NT2/D1 (cell line): Measurements from ENCODE around the gene TMIE.

Experiments
- DNase-seq: peaks from one replicate; pipeline ENCODE4 v3.0.0-alpha.2; 2011; ENCODE audit warnings: low read depth, low spot score
- H3K27me3 ChIP-seq: 2 replicates; pipeline ENCODE4 v1.6.0; 2011; ENCODE audit warnings: mild to moderate bottlenecking; ENCODE audit not compliant: insufficient read length, insufficient read depth
- H3K36me3 ChIP-seq: 2 replicates; pipeline ENCODE4 v1.6.1; 2011; ENCODE audit warnings: mild to moderate bottlenecking, low read length, mixed read lengths; ENCODE audit not compliant: insufficient read depth, insufficient read length
- H3K4me1 ChIP-seq: 2 replicates; pipeline ENCODE4 v1.5.1; 2011; ENCODE audit not compliant: insufficient read depth, insufficient read length
- H3K4me3 ChIP-seq: 2 replicates; pipeline ENCODE4 v1.5.1; 2011; ENCODE audit warnings: low read depth; ENCODE audit not compliant: insufficient read length
- H3K9ac ChIP-seq: 2 replicates; pipeline ENCODE4 v1.6.0; 2011; ENCODE audit warnings: low read depth; ENCODE audit not compliant: insufficient read length
- H3K9me3 ChIP-seq: 2 replicates; pipeline ENCODE4 v1.5.1; 2011; ENCODE audit warnings: mild to moderate bottlenecking, low read length; ENCODE audit not compliant: insufficient read depth
- SUZ12 ChIP-seq: IDR thresholded peaks from 2 replicates; pipeline ENCODE4 v1.6.1; 2011; ENCODE audit not compliant: insufficient read length, insufficient read depth; ENCODE audit errors: extremely low read depth
- YY1 ChIP-seq: IDR thresholded peaks from 2 replicates; pipeline ENCODE4 v1.6.1; 2011; ENCODE audit not compliant: insufficient read length, insufficient read depth
- ZNF274 ChIP-seq: IDR thresholded peaks from 2 replicates; pipeline ENCODE4 v1.6.1; 2011; ENCODE audit warnings: mild to moderate bottlenecking, low read depth, low read length

The TMIE gene

DNA sequence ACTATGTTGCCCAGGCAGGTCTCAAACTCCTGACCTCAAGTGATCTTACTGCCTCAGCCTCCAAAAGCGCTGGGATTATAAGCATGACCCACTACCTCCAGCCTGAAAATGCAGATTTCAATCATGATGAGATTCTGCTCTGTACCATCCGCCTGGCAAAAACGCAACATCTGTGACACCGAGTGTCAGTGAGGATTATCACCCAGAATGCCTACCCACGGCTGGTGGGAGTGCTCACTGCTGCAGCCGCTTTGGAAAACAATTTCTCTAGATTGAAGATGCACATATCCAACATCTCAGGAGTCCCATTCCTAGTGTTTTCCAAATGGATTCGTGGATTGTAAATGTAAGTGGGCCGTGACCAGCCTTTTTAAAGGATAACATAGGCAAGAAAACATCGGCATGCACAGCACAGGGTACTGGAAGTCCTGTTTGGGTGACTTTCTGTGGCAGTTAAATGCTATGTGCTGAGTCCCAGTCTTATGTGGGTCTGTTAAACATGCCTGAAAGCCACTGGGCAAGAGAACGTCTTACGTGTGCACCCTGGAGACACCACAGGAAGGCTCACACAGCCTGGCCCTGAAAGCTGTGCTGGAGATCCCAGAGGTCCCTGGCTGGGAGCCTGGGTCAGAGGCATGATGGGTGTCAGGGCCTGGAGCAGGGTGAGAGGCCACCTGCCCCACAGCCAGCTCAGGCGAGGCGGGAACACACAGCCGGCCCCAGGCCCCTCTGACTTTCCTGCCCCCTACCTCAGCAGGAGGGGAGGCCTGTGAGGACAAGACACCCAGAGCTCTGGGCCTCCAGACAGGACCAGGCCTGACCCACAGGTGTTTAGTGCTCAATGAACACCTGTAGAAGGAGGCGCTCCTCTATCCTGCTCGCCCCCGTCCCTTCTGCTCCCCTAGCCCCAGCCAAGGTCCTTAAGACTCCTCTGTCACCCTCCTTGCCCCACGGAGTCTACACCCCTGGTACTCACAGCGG, 15.6 kb downstream of the TMIE start:
- no peaks in the 10 kb centered on the region for H3K9me3 ChIP-seq

DNA sequence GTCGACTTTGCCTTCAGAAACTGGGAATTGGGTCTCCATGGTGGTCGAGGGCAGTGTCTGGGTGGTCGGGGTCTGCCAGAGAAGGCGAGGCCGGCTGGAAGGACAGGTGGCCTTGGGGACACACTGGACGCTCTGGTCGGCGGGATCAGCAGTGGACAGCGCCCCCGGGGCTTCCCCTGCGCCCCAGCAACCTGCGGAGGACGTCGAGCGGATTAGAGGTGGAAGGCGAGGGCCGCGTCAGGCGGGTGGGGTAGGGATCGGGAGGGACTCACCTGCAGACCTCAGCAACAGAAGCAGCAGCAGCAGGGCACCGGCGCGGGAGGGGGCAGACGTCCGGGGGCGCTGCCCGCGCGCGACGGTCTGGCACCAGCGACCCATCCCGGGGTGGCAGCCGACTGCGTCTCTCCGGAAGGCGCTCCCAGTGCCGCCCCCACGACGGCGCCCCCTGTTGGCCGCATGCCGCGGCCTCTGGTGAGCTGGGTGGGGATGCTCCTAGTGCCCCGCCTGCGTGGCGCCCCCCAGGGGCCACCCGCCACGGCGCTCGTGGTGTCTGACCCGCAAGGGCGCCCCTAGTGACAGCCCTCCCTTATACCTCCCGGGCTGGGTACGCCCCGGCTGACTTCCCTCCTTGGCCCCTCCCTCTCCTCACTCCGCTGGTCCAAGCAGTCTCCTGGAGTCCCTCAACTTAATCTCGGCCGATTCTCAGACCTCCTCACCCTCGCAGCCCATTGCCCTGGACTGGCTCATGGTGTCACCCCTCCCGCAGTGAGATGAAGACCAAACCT, 16.4 kb downstream of the TMIE start, which contains the start of gene PRSS50:
Gene PRSS50 (minus strand): TSS at position 423 of the 785 bp plus-strand sequence. CDS start 45 bp downstream, at position 378.
- DNase-seq: peak; percentile 49
- Histone ChIP-seq H3K9ac (no peak within 1 kb of the TSS), H3K27me3 (no peaks in the 10 kb centered on the region), H3K4me3 (no peak within 1 kb of the TSS), H3K9me3 (no peaks in the 10 kb centered on the region), H3K4me1 (peaks cover 16% of the 10 kb centered on the region), H3K36me3 (no peaks in the 10 kb centered on the region)
- no peak for TF ChIP-seq SUZ12
- TF ChIP-seq ZNF274: no peak
- no peak for TF ChIP-seq YY1

More for the DNA sequence above, 15.6 kb downstream of the TMIE start:
- no peak for DNase-seq
- Histone ChIP-seq H3K27me3 (no peaks in the 10 kb centered on the region), H3K4me1 (peaks cover 16% of the 10 kb centered on the region), H3K9ac (no peak overlapping the region), H3K4me3 (no peak overlapping the region), H3K36me3 (no peaks in the 10 kb centered on the region)
- TF ChIP-seq YY1 (no peak), SUZ12 (no peak), ZNF274 (no peak)

DNA sequence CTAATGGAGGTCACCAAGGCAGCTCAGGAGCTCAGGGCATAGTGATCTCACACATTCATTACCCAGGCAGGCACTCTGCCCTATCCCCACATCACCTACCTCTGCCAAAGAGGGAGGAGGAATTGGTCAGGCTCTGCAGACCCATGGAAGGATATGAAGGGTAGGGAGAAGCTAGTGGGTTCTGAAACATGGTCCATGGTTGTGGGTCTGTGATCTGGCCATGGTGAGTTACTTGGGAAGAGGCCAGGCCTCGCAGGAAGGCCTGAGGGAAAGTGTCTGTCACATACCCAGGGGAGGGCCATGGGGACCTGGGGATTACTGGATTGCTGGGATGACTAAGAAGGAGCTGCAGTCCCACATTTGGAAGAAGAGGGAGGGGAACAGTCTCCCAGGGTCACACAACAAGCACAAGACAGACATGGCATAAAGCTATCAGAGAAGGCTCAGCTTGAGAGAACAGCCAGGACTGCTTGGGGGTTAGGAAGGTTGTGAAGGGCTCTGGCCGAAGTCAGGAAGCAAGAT, 17.9 kb downstream of the TMIE start:
- no peak overlapping the region for H3K9ac ChIP-seq
- no peaks in the 10 kb centered on the region for H3K36me3 ChIP-seq
- no peaks in the 10 kb centered on the region for H3K27me3 ChIP-seq
- no peak for DNase-seq
- TF ChIP-seq SUZ12 (no peak), YY1 (no peak), ZNF274 (no peak)
- H3K4me3 ChIP-seq: no peak overlapping the region
- no peaks in the 10 kb centered on the region for H3K9me3 ChIP-seq
- peaks cover 11% of the 10 kb centered on the region for H3K4me1 ChIP-seq

DNA sequence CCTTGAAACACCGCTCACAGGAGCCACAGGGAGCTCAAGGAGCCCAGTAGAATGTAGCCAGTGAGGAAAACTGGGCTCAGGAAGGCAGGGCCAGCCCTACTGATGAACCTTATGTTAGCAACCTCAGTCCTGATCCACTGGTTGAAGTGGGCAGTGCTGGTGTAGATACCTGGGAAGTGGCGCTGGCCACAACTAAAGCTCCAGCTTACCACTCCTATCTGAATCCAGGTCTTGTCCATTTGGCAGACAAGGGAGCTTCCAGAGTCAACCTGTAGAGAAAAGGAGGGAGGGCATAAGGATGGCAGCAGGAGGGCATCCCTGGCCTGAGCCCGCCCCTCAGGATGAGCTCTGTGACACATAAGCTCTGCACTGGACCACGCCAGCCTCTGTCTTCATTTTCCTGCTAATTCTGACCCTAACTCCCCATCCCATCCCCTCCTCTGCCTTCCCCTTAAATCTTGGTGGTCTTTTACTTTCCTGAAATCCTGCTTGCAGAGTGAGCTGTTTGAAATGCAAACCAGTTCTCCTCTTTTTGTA, 18.6 kb downstream of the TMIE start:
- Histone ChIP-seq H3K36me3 (no peaks in the 10 kb centered on the region), H3K27me3 (no peaks in the 10 kb centered on the region), H3K9ac (no peak overlapping the region), H3K9me3 (no peaks in the 10 kb centered on the region), H3K4me1 (peaks cover 9% of the 10 kb centered on the region), H3K4me3 (no peak overlapping the region)
- no peak for TF ChIP-seq SUZ12
- no peak for TF ChIP-seq ZNF274
- TF ChIP-seq YY1: no peak
- DNase-seq: no peak

DNA sequence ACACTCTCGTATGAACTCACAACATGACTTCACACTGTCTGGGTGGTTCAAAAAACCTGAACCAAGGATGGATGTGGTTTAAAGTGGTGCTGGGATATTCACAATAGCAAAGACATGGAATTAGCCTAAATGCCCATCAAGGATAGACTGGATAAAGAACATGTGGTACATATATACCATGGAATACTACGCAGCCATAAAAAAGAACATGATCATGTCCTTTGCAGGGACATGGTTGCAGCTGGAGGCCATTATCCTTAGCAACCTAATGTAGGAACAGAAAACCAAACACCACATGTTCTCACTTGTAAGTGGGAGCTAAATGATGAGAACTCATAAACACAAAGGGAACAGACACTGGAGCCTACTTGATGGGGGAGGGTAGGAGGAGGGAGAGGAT, 19.8 kb downstream of the TMIE start:
- DNase-seq: no peak
- TF ChIP-seq YY1: no peak
- no peak for TF ChIP-seq SUZ12
- no peak for TF ChIP-seq ZNF274
- H3K27me3 ChIP-seq: no peaks in the 10 kb centered on the region
- no peaks in the 10 kb centered on the region for H3K9me3 ChIP-seq
- H3K36me3 ChIP-seq: no peaks in the 10 kb centered on the region
- no peak overlapping the region for H3K4me3 ChIP-seq
- H3K4me1 ChIP-seq: peaks cover 9% of the 10 kb centered on the region
- H3K9ac ChIP-seq: no peak overlapping the region

- TF ChIP-seq ZNF274 (no peak), YY1 (no peak), SUZ12 (no peak)
- Histone ChIP-seq H3K9me3 (no peaks in the 10 kb centered on the region), H3K4me1 (peaks cover 9% of the 10 kb centered on the region), H3K27me3 (no peaks in the 10 kb centered on the region), H3K36me3 (no peaks in the 10 kb centered on the region), H3K4me3 (no peak overlapping the region), H3K9ac (no peak overlapping the region)
- DNase-seq: no peak
These were observed 21.3 kb downstream of the TMIE start for GRCh38 chr3:46722443-46722842.
